Fibroblast of lung (primary cell): ENCODE data around the gene GRIK1. TPM values are rescaled to one million over a fixed set of nuclear protein-coding genes. Genes with fewer than 3 reads are reported as not detected.

ENCODE experiments used
- DNase-seq, 2 donors: peaks; one replicate each; pipeline versions ENCODE4 v3.0.0 to v3.0.0-alpha.2; 2010; ENCODE audit warnings: low read depth in 2 of 2
- H2AFZ ChIP-seq: 2 replicates; pipeline ENCODE4 v1.5.1; 2012; ENCODE audit warnings: low read length, control low read depth, inconsistent platforms
- H3K27ac ChIP-seq: 2 replicates; pipeline ENCODE4 v1.5.1; 2011; ENCODE audit warnings: low read length, control low read depth; ENCODE audit not compliant: insufficient read depth
- H3K27me3 ChIP-seq: 2 replicates; pipeline ENCODE4 v1.5.1; 2011; ENCODE audit warnings: mild to moderate bottlenecking, low read length; ENCODE audit not compliant: control insufficient read depth, insufficient read depth
- H3K36me3 ChIP-seq: 2 replicates; pipeline ENCODE4 v1.5.1; 2011; ENCODE audit warnings: low read length; ENCODE audit not compliant: control insufficient read depth, insufficient read depth
- H3K4me1 ChIP-seq: 2 replicates; pipeline ENCODE4 v1.5.1; 2011; ENCODE audit warnings: low read length; ENCODE audit not compliant: control insufficient read depth, insufficient read depth; ENCODE audit errors: extremely low read depth
- H3K4me2 ChIP-seq: 2 replicates; pipeline ENCODE4 v1.5.1; 2011; ENCODE audit warnings: low read length, control low read depth; ENCODE audit not compliant: insufficient read depth; ENCODE audit errors: extremely low read depth
- H3K4me3 ChIP-seq, 4 experiments: fragments of 200-600 bp in 1 of 4; sonication (generic) in 1 of 4; replicated peaks in 1 of 4; 2 replicates each; pipeline ENCODE4 v1.5.1; 2011 to 2016; ENCODE audit warnings: low read length in 4 of 4, low read depth in 3 of 4, mild to moderate bottlenecking in 3 of 4, control low read depth in 2 of 4, inconsistent platforms in 1 of 4, mixed read lengths in 1 of 4; ENCODE audit not compliant: insufficient read depth in 1 of 4; ENCODE audit errors: control extremely low read depth in 1 of 4
- H3K79me2 ChIP-seq: 2 replicates; pipeline ENCODE4 v1.5.1; 2012; ENCODE audit warnings: mild to moderate bottlenecking, low read length, inconsistent platforms; ENCODE audit not compliant: control insufficient read depth, insufficient read depth
- H3K9ac ChIP-seq: 2 replicates; pipeline ENCODE4 v1.5.1; 2011; ENCODE audit warnings: mild to moderate bottlenecking, low read length, control low read depth; ENCODE audit not compliant: insufficient read depth
- H3K9me3 ChIP-seq: 2 replicates; pipeline ENCODE4 v1.5.1; 2012; ENCODE audit warnings: low read depth, low read length; ENCODE audit not compliant: control insufficient read depth, insufficient read depth
- H4K20me1 ChIP-seq: 2 replicates; pipeline ENCODE4 v1.5.1; 2011; ENCODE audit warnings: low read length; ENCODE audit not compliant: control insufficient read depth, insufficient read depth; ENCODE audit errors: extremely low read depth
- EZH2 ChIP-seq: IDR thresholded peaks from 2 replicates; pipeline ENCODE4 v1.5.1; 2012; ENCODE audit warnings: low read length, control low read depth, mild to moderate bottlenecking; ENCODE audit errors: missing control alignments
- polyA plus RNA-seq, 2 donors: library from polyadenylated mRNA; depleted of rRNA in 1 of 2; stranded (reverse) in 1 of 2; unstranded in 1 of 2; fragments of >200 nt; gene quantifications; 2 replicates each; pipeline ENCODE4 v1.2.1, GENCODE V29; 2011 to 2012; ENCODE audit warnings: missing spikeins in 1 of 2
- total RNA-seq: library from RNA; depleted of rRNA; stranded (reverse); fragments of >200 nt; gene quantifications from 2 replicates; pipeline ENCODE4 v1.2.1, GENCODE V29; 2014
- TF ChIP-seq, protein P1 (sequence below), 2 donors: IDR thresholded peaks in 1 of 2; conservative IDR thresholded peaks in 1 of 2; 1 replicate in 1 of 2; 2 replicates in 1 of 2; pipeline ENCODE4 v1.5.1; 2011 to 2012; ENCODE audit warnings: low read length in 2 of 2, control low read depth in 1 of 2, inconsistent platforms in 1 of 2, low read depth in 1 of 2, mild to moderate bottlenecking in 1 of 2

GRIK1 gene
- total and polyA plus RNA-seq, 2 donors (not counting 1 experiment from before 2014, with no cell fraction given), result not detected

DNA sequence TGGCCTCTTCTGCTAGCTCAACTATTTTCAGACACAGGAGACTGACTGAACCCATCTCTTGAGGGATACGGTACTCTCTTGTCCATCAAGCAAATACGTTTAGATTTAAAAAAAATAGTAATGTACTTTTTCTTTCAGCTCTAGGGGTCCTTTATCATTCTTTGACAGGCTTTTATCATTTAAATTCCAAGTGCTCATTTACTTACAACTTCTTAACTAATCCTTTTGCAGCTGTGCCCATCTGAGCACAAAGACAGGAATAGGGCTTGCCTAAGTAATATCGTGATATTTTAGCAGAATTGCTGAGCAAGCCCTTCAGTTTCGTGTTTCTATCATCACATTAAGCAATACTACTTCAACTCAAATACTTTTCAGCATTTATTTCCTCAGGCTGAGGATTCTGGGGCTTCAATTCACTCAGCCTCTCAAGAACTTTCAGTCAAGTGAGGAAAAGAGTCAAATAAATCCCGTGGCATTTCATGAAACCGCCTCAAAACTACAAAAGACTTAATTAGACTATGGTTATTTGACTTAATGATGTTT, 323.5 kb downstream of the GRIK1 start:
- H3K36me3 ChIP-seq, result no peaks in the 10 kb centered on the region
- H3K27ac ChIP-seq, result no peak overlapping the region
- no peak for TF ChIP-seq EZH2
- TF ChIP-seq, protein P1, sequence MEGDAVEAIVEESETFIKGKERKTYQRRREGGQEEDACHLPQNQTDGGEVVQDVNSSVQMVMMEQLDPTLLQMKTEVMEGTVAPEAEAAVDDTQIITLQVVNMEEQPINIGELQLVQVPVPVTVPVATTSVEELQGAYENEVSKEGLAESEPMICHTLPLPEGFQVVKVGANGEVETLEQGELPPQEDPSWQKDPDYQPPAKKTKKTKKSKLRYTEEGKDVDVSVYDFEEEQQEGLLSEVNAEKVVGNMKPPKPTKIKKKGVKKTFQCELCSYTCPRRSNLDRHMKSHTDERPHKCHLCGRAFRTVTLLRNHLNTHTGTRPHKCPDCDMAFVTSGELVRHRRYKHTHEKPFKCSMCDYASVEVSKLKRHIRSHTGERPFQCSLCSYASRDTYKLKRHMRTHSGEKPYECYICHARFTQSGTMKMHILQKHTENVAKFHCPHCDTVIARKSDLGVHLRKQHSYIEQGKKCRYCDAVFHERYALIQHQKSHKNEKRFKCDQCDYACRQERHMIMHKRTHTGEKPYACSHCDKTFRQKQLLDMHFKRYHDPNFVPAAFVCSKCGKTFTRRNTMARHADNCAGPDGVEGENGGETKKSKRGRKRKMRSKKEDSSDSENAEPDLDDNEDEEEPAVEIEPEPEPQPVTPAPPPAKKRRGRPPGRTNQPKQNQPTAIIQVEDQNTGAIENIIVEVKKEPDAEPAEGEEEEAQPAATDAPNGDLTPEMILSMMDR (conservative IDR thresholded peaks at IDR 0.05 in 1 of 2, IDR thresholded peaks at IDR 0.05 in 1 of 2; ENCODE audit: low read depth in 1 of 2, low read length in 2 of 2), result no peak
- no peaks in the 10 kb centered on the region for H3K79me2 ChIP-seq
- peak in 1 of 2 donors; percentile 6 for DNase-seq
- H3K4me1 ChIP-seq, result no peaks in the 10 kb centered on the region
- no peaks in the 10 kb centered on the region for H3K9me3 ChIP-seq
- H3K4me2 ChIP-seq, result no peak overlapping the region
- no peak overlapping the region for H3K4me3 ChIP-seq
- no peaks in the 10 kb centered on the region for H3K27me3 ChIP-seq
- H2AFZ ChIP-seq, result no peak overlapping the region
- H4K20me1 ChIP-seq, result no peaks in the 10 kb centered on the region
- no peak overlapping the region for H3K9ac ChIP-seq

DNA sequence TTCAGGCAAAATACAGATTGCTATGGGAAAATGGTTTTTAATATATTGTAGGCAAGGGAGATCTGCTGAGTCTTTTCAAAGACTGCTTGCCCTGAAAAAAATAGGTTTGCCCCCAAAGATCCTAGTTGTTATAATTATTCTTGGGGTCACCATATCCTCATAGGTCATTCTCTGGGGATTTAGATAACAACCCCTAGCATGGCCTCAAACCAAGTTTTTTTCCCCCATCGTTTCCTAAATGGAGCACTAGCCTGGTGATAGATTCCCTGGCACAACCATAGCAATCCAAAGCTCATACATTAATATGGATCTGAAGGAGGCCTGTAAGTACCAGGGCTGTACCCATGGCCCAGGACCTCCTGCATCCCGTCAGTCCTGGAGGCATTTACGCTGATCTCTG, 325.9 kb downstream of the GRIK1 start:
- H4K20me1 ChIP-seq, result no peaks in the 10 kb centered on the region
- H3K79me2 ChIP-seq, result no peaks in the 10 kb centered on the region
- H3K9ac ChIP-seq, result no peak overlapping the region
- H3K36me3 ChIP-seq, result no peaks in the 10 kb centered on the region
- no peak overlapping the region for H3K4me3 ChIP-seq
- H3K27ac ChIP-seq, result no peak overlapping the region
- DNase-seq, result no peak
- no peaks in the 10 kb centered on the region for H3K27me3 ChIP-seq
- H2AFZ ChIP-seq, result no peak overlapping the region
- H3K9me3 ChIP-seq, result no peaks in the 10 kb centered on the region
- no peaks in the 10 kb centered on the region for H3K4me1 ChIP-seq
- TF ChIP-seq EZH2, result no peak
- TF ChIP-seq, protein P1 (conservative IDR thresholded peaks at IDR 0.05 in 1 of 2, IDR thresholded peaks at IDR 0.05 in 1 of 2; ENCODE audit: low read depth in 1 of 2, low read length in 2 of 2), result no peak
- no peak overlapping the region for H3K4me2 ChIP-seq

DNA sequence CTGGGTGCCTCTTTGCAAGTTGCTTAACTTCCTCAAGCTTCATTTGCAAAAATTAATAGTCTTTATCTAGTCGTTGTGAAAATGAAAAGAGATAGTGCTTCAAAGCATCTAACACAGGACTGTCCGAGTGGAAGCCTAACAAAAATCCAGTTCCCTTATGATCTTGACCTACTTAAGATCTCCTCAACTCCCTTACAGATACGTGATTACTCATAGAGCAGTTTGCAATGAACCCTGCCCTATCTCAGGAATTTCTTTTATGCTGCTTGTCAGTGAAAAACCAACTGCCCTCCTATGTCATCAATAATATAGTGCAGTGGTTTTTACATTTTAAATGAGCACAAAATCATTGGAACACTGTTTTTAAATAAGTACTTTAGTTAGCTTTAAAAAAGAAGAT, 326.8 kb downstream of the GRIK1 start:
- no peaks in the 10 kb centered on the region for H3K9me3 ChIP-seq
- H3K27ac ChIP-seq, result no peak overlapping the region
- H4K20me1 ChIP-seq, result no peaks in the 10 kb centered on the region
- DNase-seq, result peak; percentile 14 to 57
- TF ChIP-seq, protein P1 (conservative IDR thresholded peaks at IDR 0.05 in 1 of 2, IDR thresholded peaks at IDR 0.05 in 1 of 2; ENCODE audit: low read depth in 1 of 2, low read length in 2 of 2), result no peak
- H3K4me2 ChIP-seq, result no peak overlapping the region
- no peaks in the 10 kb centered on the region for H3K4me1 ChIP-seq
- no peak overlapping the region for H3K4me3 ChIP-seq
- H3K79me2 ChIP-seq, result no peaks in the 10 kb centered on the region
- H2AFZ ChIP-seq, result no peak overlapping the region
- no peaks in the 10 kb centered on the region for H3K27me3 ChIP-seq
- no peaks in the 10 kb centered on the region for H3K36me3 ChIP-seq
- H3K9ac ChIP-seq, result no peak overlapping the region
